Epithelial cell of proximal tubule (primary cell): Measurements from ENCODE around the gene XRCC1. TPM values are rescaled to one million over a fixed set of nuclear protein-coding genes. Genes with fewer than 3 reads are reported as not detected.
A peak's percentile ranks its signal among the peaks of the same experiment; 100 is the strongest.

ENCODE experiments used
- DNase-seq: peaks from one replicate; pipeline ENCODE4 v3.0.0-alpha.2; 2011; ENCODE audit warnings: low read depth
- H3K4me3 ChIP-seq: 2 replicates; pipeline ENCODE4 v1.5.1; 2011; ENCODE audit warnings: low read depth, mild to moderate bottlenecking, low read length
- CTCF ChIP-seq: conservative IDR thresholded peaks from 2 replicates; pipeline ENCODE4 v1.5.1; 2012; ENCODE audit warnings: low read depth, mild to moderate bottlenecking, low read length
- total RNA-seq: library from RNA; depleted of rRNA; stranded (reverse); fragments of >200 nt; gene quantifications from 2 replicates; pipeline ENCODE4 v1.2.3, GENCODE V29; 2015

The XRCC1 gene
- total RNA-seq, 1 donor from 2014 or later: 31.4 TPM

- TF ChIP-seq CTCF: no peak
- H3K4me3 ChIP-seq: no peak overlapping the region
- no peak for DNase-seq
These were observed 9.2 kb upstream of the XRCC1 start for GRCh38 chr19:43584484-43584883.

GRCh38 chr19:43582495-43582894 lies 7.2 kb upstream of the XRCC1 start:
- no peak for TF ChIP-seq CTCF
- DNase-seq: no peak
- no peak overlapping the region for H3K4me3 ChIP-seq

- DNase-seq: no peak
- TF ChIP-seq CTCF: no peak
- peak overlapping the region; percentile 55 for H3K4me3 ChIP-seq
These were observed 6.1 kb upstream of the XRCC1 start for GRCh38 chr19:43581467-43581866.

GRCh38 chr19:43578787-43579186 lies 3.5 kb upstream of the XRCC1 start:
- no peak overlapping the region for H3K4me3 ChIP-seq
- no peak for TF ChIP-seq CTCF
- no peak for DNase-seq

- no peak for TF ChIP-seq CTCF
- peak overlapping the region; percentile 86 for H3K4me3 ChIP-seq
- DNase-seq: no peak
These were observed 890 bp upstream of the XRCC1 start for GRCh38 chr19:43575955-43576878.

- no peak for DNase-seq
These were observed 737 bp downstream of the XRCC1 start for GRCh38 chr19:43574424-43575155.

More at GRCh38 chr19:43574424-43575155, 737 bp downstream of the XRCC1 start:
- H3K4me3 ChIP-seq: peak overlapping the region; percentile 86
- no peak for TF ChIP-seq CTCF
